ENCODE results near the gene MYL7. TPM values are rescaled to one million over a fixed set of nuclear protein-coding genes. Genes with fewer than 3 reads are reported as not detected.

The MYL7 gene
- total RNA-seq, 1 donor from 2014 or later = 1.2 TPM

- no peak for DNase-seq (ENCODE audit: low read depth)
These were observed 35.3 kb downstream of the MYL7 start for GRCh38 chr7:44105832-44106231.

DNA sequence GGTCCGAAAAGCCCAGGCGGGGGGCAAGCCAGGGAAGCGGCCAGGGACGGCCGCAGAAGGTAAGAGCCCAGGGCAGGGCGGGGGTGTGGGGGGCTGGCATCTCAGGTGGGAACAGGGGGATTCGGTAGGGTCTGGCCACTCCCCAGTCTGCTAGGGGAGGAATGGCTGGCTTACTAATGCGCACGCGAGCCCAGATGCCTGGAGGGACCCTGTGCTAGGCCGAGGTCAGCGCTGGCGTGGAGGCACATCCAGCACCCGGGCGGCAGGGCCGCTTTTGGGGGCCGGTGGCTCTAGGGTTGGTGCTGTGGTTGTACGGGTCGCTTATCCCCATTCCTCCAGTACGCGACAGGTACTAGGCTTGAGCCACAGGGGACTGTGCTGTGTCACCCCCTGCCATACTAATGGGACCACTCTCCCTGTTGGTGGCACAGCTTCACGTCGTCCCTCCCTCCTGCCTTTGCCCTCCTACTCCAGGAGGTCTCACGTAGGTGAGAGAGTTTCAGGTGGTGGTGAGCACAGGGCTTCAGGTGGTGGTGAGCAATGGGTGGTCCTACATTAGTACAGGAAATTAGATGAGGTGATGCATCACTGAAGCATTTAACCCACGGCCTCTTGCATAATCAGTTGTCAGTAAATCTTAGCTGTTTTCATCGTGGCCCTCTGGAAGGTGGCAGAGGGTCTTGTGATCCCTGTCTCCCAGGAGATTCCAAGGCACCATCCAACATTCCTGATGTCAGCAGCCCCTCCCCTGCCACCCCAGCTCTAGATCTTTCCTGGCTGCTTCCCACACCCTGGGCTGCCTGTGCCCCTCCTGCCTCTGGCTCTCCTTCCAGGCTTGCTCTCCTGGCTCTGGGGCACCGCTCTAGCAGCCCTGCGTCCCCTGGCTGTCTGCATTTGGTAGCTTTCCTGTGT lies 36.0 kb downstream of the MYL7 start:
- H3K27me3 ChIP-seq (ENCODE audit: control insufficient read depth, insufficient read depth, low read length) = no peaks in the 10 kb centered on the region
- peak overlapping the region; percentile 62 for H3K4me3 ChIP-seq (ENCODE audit: low read depth, low read length)
- peak; percentile 81 for DNase-seq (ENCODE audit: low read depth)
- H3K36me3 ChIP-seq (ENCODE audit: control insufficient read depth, insufficient read depth, low read length) = peaks cover 5% of the 10 kb centered on the region
- TF ChIP-seq, protein P1, sequence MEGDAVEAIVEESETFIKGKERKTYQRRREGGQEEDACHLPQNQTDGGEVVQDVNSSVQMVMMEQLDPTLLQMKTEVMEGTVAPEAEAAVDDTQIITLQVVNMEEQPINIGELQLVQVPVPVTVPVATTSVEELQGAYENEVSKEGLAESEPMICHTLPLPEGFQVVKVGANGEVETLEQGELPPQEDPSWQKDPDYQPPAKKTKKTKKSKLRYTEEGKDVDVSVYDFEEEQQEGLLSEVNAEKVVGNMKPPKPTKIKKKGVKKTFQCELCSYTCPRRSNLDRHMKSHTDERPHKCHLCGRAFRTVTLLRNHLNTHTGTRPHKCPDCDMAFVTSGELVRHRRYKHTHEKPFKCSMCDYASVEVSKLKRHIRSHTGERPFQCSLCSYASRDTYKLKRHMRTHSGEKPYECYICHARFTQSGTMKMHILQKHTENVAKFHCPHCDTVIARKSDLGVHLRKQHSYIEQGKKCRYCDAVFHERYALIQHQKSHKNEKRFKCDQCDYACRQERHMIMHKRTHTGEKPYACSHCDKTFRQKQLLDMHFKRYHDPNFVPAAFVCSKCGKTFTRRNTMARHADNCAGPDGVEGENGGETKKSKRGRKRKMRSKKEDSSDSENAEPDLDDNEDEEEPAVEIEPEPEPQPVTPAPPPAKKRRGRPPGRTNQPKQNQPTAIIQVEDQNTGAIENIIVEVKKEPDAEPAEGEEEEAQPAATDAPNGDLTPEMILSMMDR (IDR thresholded peaks at IDR 0.05; ENCODE audit: insufficient read depth, low read length, poor library complexity, severe bottlenecking) = no peak

More at GRCh38 chr7:44105832-44106231, 35.3 kb downstream of the MYL7 start:
- peak overlapping the region; percentile 62 for H3K4me3 ChIP-seq (ENCODE audit: low read depth, low read length)
- H3K36me3 ChIP-seq (ENCODE audit: control insufficient read depth, insufficient read depth, low read length) = peaks cover 5% of the 10 kb centered on the region
- TF ChIP-seq, protein P1 (IDR thresholded peaks at IDR 0.05; ENCODE audit: insufficient read depth, low read length, poor library complexity, severe bottlenecking) = no peak
- H3K27me3 ChIP-seq (ENCODE audit: control insufficient read depth, insufficient read depth, low read length) = no peaks in the 10 kb centered on the region

DNA sequence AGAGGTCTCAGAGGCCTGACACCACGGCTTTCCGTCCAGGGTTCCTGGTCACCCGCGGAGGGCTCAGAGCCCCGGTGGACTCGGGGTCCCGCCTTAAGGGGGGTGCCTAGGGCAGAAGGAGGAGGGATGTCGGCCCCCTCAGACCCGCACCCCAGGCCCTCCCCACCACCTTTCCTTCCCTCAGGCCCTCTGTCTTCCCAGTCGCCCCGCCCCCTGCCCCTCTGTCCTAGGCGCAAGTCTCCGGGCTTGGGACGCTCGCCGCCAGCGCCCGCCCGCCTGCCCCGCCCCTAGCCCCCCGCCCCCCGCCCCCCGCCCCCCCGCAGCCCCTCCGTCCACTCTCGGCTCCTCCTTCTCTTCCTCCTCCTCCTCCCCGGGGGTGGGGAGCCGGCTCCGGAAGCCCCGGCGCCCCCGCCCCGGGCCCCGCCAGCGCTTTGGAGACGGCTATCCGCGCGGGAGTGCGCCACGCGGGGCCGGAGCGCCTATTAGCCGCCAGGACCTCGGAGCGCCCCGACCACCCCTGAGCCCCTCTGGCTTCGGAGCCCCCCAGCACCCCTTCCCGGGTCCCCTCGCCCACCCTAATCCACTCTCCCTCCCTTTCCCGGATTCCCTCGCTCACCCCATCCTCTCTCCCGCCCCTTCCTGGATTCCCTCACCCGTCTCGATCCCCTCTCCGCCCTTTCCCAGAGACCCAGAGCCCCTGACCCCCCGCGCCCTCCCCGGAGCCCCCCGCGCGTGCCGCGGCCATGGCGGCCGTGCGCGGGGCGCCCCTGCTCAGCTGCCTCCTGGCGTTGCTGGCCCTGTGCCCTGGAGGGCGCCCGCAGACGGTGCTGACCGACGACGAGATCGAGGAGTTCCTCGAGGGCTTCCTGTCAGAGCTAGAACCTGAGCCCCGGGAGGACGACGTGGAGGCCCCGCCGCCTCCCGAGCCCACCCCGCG lies 36.9 kb downstream of the MYL7 start, which contains the start of gene AEBP1:
Gene AEBP1 (plus strand): TSS at position 423 of the 937 bp plus-strand sequence. CDS start 321 bp downstream, at position 744.
- H3K27me3 ChIP-seq (ENCODE audit: control insufficient read depth, insufficient read depth, low read length) = no peaks in the 10 kb centered on the region
- peak within 1 kb of the TSS; percentile 62 for H3K4me3 ChIP-seq (ENCODE audit: low read depth, low read length)
- H3K36me3 ChIP-seq (ENCODE audit: control insufficient read depth, insufficient read depth, low read length) = peaks cover 4% of the 10 kb centered on the region
- DNase-seq (ENCODE audit: low read depth) = no peak
- TF ChIP-seq, protein P1 (IDR thresholded peaks at IDR 0.05; ENCODE audit: insufficient read depth, low read length, poor library complexity, severe bottlenecking) = no peak

GRCh38 chr7:44103566-44103922 lies 37.6 kb downstream of the MYL7 start:
- no peaks in the 10 kb centered on the region for H3K27me3 ChIP-seq (ENCODE audit: control insufficient read depth, insufficient read depth, low read length)
- H3K4me3 ChIP-seq (ENCODE audit: low read depth, low read length) = no peak overlapping the region
- TF ChIP-seq, protein P1 (IDR thresholded peaks at IDR 0.05; ENCODE audit: insufficient read depth, low read length, poor library complexity, severe bottlenecking) = no peak
- H3K36me3 ChIP-seq (ENCODE audit: control insufficient read depth, insufficient read depth, low read length) = peaks cover 4% of the 10 kb centered on the region
- no peak for DNase-seq (ENCODE audit: low read depth)

DNA sequence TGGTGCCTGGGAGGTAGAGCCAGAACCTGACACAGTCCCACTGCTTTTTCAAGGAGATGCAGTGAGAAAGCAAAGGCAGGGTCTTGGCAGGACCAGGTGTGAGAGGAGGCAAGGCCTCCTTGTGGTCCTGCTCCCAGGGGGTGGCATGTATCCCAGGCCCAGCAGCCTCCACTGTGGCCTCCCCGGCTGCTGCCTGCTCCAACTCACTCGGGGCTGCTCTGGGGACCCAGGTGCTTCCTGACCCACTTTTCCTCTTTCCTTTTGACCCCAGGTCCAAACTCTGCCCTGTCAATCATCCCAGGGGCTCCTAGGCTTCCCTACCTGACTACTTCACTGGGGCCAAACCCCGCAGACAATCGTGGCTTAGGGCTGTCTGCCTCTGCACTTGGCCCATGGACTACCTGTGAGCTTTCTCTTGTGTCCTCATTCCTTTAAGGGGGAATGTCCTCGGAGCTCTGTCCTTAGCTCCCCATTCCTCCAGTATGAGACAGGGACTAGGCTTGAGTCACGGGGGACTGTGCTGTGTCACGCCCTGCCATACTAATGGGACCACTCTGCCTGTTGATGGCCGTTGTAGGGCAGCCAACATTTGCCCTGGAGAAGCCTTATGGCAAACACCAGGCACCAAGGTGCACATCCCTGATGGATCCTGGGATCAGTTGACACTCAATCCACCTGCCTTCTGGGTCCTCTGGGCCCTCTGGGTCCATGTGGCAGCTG lies 38.1 kb downstream of the MYL7 start:
- TF ChIP-seq, protein P1 (IDR thresholded peaks at IDR 0.05; ENCODE audit: insufficient read depth, low read length, poor library complexity, severe bottlenecking) = no peak
- peaks cover 2% of the 10 kb centered on the region for H3K36me3 ChIP-seq (ENCODE audit: control insufficient read depth, insufficient read depth, low read length)
- H3K4me3 ChIP-seq (ENCODE audit: low read depth, low read length) = no peak overlapping the region

More for the DNA sequence above, 38.1 kb downstream of the MYL7 start:
- DNase-seq (ENCODE audit: low read depth) = no peak
- H3K27me3 ChIP-seq (ENCODE audit: control insufficient read depth, insufficient read depth, low read length) = no peaks in the 10 kb centered on the region
